NAMALWA (cell line): Measurements from ENCODE around the gene SZT2.
"Not testable (repeated sequence)": the region's sequence is repeated elsewhere in the genome, so short reads cannot be mapped to it uniquely, and the experiment has no call there.

ENCODE experiments used
- DNase-seq: peaks from one replicate; pipeline ENCODE4 v3.0.0-alpha.2; 2015; ENCODE audit warnings: low spot score

The SZT2 gene

DNA sequence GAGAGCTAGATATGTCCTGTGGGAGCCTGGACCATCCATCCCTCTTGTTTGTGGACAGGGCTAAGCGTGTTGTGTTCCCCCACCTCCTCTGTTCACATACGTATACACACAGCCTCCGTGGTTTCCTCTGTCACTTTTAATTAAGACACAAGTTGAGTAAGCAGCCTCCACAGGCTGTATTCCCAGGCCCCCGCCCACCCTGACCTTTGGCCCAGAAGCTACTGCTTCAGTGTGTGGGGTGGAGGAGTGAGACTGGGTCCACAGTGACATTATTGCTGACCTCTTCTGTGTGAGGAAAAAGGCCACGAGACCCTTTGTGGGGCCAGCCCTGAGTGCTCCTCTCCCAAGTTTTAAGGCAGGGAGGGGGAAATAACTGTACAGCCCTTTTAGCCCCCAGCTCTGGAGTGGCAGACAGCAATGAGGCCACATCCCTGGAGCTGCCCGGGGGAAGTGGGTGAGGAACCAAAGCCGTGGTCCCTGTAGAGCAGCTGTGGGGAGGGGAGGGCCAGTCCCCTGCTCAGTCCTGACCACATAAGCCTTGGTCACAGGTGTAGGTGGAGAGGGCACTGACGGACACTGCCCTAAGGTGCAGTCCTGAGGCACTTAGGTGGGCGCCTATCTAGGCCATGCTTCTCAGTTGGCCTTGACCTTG is 26.3 kb upstream of the SZT2 start:
- DNase-seq: no peak

DNA sequence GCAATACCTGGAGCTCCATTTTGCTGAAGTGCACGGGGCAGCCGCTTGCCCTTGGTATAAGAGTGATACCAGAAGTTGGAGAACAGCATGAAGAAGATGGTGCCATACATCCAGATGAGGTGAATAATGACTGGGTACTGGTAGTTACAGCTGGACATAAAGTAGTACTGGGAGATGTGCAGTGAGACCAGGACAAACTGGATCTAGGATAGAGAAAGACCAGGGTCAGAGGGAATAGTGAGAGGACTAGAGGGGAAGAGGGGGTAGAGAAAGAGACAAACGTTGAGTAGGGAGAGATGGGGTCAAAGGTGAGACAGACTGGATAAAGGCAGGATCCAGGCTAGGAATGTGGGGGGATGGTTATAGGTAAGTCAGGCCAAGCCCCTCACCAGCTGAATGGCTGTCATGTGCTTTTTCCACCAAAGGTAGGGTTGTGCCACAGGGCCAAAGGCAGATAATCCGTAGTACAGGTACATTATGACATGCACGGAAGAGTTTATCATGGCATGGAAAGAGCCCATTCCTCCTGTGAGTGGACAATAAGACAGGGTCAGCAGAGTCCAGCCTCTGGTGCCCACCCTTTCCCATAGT is 25.7 kb upstream of the SZT2 start:
- no peak for DNase-seq

DNA sequence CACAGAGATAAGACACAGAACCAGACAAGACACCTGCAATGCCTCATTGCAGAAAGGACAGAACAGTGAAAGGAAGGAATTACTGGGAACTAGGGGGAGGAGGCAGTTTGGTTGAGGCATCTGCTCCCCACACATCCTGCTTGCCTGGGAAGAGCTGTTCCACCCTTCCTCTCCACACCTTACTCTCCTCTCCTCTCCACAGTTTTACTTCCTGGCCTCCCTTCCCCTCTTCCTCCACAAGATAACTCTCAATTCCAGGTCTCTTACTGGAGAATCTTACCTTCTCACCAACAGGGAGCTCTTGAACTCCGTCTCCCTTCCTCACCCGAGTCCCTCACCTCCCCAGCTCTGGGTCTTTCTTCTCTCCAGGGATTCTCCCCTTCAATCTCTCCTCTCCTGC is 24.0 kb upstream of the SZT2 start:
- no peak for DNase-seq

DNA sequence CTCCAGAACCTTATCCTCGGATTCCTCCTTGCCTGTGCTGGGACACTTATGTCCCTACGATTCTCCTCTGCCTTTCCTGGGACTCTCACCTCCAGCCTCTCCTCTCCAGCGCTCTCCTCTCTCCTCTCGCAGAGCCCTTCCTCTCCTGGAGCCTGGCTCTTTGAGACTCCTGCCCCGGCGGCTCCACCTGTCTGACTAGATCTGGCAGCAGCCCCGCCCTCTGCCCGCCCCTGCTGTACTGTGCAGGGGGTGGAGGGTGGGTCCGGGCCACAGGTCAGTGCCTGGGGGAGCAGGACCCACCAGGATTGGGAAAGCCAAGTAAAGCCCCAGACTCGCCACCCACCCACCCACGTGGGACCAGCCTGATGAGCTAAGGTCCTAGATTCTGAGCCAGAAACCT is 23.5 kb upstream of the SZT2 start:
- no peak for DNase-seq

DNA sequence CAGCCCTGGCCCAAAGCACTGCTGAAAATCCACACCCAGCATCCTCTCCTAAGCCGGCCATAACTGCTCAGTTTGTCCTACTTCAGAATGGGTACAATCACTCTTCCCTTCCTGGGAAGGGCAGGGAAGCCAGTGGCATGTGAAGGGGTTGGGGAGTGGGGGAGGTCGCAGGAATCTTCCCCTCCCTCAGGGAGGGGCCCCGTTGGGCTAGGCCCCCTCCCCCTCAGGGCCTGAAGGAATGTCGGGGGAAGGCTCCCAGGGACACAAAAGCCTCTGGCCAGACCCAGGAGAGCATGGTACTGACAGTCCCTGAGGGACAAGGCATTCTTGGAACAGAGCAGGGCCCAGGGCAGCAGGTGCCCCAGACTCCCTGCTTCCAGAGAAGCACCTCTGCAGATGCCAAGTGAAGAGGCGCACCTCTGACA is 23.1 kb upstream of the SZT2 start:
- no peak for DNase-seq

DNA sequence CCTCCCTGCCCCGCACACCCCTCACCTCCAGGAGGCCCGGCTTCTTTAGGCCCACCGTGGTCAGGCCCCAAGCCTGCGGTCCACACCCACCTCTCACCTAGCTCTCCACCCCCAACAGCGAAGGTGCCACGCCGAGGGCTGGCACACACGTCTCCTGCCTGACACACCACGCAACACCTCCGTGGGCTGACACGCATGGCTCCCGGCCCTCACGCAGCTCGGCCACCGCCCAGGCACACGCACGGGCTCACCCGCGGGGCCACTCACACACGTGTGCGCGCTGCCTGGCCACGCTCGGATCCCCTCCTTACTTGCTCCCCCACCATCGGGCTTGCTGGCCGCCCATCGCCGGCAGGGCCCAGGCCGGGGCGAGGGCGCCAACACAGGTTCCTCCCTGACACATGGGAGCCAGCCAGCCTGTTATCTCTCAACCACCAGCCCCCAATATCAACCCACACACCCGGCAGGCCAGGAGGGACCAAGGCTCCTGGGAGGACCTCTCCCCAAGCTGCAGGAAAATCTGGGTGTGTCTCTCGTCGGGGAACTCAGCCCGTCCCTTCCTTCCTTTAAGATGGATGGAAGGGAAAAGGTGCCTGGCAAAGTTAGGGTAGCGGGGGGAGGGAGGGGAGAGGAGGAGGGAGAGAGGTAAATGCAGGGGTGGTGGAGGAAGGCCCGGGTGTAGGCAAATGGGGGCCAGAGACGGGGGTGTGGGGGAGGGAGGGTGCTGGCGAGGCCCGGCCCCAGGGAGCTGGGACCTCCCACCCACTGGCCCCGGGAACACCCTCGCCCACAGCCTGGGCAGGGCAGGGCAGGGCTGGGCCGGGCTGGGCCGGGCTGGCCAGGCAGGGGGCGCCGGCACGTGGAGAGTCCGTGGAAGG is 22.4 kb upstream of the SZT2 start:
- DNase-seq: peak; percentile 54

DNA sequence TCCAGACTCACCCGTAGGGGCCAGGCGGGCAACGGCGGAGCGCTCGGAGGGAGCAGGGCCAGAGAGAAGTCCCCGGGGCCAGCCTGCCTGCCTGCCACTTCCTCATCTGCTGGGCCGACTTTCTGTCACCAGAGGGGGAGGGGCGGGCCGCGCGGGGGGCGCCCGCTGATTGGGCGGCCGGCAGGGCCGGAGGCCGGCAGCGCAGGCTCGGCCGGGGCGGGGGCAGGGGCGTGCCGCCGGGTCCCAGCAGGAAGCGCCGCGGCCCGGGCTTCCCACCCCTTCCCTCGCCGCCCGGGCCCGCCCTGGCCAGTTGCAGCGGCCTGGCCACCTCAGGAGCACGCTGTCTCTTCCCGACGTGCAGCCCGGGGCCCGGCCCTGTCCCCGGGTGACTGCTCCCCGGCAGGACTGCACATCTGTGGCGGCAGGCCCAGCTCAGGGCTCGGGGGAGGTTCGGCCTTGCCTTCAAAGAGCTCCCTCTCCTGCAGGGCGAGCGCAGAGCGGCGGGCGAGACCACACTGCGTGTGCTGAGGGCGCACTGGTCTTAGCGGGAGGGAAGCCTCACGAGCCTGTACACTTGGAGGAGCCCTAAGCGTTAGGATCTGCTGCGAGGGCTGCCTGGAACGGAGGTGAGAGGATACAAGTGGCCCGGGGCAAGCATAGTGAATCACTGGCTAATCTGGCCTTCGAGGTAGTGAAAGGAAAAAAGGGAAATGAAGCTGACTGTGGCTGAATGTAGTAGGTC is 21.6 kb upstream of the SZT2 start, which contains the start of gene ELOVL1:
Gene ELOVL1, minus strand, starts transcription at position 108 of the 742 bp plus-strand sequence. CDS start 2,402 bp downstream, outside the sequence.
- peak; percentile 91 for DNase-seq

DNA sequence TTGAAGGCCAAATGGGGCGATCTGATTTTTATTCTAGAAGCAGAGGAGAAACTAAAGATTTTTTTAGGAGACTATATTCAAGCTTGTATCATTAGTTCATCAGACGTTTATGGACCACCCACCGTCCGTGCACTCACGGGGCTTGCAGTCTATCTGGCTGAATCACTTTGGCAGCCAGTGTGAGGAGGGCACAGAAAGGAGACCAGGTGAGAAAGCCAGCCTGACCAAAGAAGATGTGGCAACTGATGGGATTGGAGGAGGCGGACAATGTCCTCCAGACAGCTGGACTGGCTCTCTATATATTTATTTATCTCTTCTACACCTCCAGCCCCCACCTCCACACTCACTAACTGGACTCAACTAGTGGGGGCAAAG is 21.1 kb upstream of the SZT2 start:
- DNase-seq: no peak

DNA sequence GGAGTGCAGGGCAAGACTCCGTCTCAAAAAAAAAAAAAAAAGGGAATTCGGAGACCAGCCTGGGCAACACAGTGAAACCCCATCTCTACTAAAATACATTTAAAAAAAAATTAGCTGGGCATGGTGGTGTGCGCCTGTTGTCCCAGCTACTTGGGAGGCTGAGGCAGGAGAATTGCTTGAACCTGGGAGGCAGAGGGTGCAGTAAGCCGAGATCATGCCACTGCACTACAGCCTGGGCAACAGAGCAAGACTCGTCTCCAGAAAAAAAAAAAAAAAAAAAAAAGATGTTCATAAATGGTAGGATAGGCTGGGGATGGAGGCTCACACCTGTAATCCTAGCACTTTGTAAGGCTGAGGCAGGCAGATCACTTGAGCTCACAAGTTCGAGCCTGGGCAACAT is 19.9 kb upstream of the SZT2 start:
- not testable (repeated sequence) for DNase-seq

DNA sequence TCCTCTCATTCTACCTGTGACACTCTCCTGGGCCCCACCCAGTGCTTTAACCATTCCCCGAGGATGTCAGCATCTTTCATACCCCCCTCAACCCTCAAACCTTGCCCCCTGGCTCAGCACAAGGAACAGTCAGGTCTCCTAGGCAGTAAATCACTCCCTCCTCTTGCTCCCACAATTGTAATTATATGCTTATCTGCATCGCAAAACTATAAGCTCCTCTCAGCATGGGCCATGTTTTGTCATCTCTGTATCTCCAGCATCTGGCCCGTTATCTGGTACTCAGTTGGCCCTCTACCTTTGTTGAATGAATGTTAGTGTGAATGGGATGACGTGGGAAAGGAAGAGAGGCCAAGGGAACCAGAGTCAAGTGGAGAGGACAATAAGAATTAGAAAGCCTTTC is 19.1 kb upstream of the SZT2 start:
- DNase-seq: no peak

DNA sequence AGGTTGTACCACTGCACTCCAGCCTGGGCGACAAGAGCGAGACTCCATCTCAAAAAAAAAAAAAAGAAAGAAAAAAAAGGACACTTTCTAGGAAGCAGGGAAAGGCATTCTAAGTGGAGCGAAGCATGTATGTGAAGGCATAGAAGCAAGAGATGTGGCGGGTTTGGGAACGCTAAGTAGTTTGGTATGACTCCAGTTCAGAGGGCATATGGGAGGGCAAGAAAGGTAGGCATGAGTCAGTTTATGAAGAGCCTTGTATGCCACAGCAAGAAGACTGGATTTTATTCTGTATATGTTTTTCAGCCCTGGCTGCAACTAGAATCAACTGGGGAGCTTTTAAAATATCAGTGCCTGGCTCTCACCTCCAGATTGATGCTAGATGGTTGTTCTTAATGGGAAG is 17.5 kb upstream of the SZT2 start:
- no peak for DNase-seq

DNA sequence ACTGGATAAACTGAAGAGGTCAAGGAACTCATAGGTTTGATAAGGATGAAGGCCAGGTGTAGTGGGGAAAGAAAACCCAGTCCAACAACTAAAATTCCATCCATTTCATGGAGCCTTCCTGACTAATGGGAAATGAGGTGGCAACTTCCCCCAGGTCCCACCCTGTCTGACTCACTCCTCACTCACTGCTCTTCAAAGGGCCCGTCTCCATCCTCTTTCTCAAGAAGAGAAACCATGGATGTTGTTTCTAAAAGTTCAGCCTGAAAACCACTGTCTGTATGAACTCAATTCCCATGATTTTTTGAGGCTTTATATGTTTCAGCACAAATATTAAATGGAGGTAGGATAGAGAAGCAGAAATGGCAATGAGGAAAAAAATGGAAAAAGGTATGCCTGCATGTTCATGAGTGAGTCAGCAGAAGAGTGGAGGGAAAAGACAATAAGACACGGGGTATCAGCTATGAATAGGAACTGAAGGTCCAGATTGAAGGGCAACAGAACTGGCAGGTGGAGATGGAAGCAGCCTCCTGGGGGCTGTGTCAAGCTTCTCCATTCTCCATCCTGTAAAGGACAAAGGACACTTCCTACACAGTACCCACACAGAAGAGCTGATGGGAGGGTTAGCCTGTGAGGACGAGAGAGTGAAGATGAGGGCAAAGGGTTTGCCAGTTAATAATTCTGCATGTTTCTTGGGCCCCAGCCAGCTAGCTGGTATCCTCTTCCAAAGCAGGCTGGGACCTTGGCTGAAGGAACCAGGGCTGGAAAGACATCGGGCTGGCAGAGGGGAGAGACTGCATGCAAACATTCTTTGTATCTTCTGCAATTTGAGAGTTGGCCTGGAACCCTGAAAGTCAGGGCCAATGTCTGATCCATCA is 16.4 kb upstream of the SZT2 start:
- DNase-seq: no peak

DNA sequence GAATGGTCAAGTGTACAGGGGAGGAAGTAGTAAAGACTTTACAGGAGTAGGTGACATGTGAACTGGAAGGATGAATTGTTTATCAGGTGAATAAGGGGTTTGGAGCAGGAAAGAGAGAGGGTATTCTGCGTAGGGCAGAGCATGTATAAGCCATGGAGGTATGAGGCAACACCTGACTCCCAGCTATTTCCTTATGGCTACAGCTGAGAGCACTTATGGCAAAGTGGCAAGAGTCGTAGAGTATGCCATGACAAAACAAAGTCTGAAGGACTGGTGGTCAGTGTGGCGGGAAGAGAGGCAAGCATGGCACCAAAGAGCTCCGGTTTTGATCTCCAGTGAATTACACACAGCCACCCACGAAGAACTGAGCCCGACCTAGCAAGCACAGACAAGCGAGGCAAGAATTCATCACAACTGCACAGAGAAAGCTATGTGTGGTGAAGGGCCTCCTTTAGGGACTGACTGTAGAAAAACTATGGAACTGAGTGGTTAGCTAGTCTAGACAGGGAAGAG is 12.9 kb upstream of the SZT2 start:
- DNase-seq: no peak

DNA sequence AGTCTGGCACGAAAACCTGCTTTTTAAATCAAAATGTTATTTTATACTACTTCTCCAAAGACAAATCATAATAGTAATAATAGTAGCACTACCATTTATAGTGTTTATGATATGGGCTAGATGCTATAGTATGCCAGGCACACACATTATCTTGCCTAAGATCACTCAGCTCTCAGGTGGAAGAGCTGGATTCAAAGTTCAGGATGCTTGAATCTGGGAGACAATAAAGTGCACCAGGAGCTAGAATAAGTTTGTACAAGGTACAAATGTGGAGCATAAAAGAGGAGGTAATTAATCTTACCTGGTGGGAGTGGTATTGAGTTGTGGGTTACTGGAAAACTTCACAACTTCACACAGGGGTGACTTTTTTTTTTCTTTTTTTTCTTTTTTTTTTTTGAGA is 11.9 kb upstream of the SZT2 start:
- no peak for DNase-seq

DNA sequence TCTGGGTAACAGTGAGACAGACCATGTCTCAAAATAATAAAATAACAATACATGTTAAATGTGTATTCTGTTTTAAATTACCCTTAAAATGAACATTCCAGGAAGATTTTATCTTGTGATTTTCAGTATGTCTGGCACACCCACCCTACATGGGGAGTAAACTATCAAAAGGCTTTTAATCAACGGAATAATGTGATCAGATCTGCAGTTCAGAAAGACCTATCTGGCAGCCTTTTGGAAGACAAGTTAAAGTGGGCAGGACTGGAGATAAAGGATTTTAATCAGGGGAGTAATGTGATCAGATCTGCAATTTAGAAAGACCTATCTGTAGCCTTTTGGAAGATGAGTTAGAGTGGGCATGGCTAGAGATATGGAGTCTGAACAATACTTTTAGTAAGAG is 10.2 kb upstream of the SZT2 start:
- DNase-seq: no peak

DNA sequence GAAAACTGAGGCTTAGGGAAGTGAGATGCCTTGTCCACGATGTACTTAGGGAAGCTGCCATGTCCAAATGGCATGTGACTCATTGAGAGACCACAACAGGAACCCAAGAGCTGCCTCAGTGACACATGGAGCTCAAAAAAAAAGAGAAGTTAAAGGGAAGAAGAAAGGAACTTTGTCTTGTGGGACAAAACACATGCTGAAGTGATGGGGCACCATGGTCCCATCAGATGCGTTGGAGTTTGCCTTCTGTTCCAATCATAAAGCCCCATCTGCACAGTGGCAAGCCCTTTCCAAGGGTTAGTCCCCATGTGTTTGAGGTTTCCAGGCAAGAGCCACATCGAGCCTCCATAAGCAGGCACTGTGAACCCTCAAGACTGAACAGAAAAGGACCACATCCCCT is 8.1 kb upstream of the SZT2 start:
- no peak for DNase-seq

DNA sequence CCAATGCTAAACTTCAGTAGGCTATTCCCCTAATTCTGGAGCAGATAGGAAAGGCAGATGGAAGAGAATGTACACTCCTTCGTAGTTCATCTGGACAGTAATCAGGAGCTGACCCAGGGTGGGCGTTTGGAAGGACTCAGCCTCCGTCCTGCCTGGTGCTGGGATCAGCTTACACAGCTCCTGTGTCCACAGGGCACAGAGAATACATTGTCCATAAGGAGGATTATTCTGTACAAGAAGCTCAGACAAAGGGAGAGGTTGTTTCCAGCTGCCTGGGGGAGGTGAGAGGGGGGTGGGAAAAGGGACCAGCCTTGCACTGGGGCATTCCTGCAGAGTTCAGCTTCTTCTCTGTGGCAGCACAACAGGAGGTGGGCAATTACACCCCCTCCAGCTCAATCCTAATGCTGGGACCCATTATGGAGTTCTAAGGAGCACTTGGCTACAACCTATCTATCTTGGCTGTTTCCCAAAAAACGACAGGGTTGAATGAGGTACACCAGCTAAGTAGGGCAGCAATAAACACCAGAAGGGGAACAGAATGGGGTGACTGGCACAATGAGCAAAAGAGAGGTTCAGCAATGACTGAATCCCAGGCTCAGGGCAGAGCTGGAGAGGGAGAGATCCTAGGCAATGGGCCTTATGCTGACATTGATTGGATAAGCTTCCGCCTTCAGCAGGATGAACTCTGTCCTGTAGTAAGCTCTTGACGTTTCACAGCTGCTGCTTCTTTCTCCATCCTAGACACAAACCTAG is 7.5 kb upstream of the SZT2 start:
- DNase-seq: no peak

DNA sequence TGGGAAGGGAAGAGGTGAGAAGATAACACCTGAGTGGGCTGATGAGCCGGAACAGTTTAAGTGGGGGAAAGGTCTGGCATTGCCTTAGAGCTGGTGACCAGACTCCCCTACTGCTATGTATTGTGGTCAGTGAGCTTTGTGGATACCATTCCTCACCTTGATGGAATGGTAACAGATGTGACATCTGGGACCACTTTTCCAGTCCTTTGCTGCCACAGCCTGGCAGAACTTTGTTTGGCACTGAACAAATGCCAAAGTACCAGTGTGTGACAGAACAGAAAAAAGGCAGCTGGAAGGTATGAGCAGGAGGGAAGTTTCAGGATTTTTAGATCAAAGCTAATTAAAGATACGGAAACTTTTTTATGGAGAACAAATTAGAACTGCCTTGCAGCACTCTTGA is 6.2 kb upstream of the SZT2 start:
- DNase-seq: no peak

DNA sequence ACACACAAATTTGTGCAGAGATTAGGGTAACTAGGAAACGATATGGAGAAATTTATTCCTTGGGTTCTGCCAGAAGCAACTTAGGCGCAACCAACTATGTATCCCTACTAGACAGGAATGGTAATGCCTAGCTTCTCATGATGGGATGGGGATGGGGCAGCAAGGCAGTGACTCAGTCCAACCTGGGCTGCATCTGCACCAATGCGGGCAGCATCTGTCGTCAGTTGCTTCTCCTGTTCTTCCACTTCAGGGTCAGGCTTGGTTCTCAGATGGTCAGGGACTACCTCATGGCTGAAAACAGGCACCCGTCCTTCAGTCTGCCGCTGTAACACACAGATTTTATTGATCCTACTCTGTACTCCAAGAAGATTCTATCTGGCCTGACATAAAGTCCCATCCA is 3.0 kb upstream of the SZT2 start:
- DNase-seq: no peak

DNA sequence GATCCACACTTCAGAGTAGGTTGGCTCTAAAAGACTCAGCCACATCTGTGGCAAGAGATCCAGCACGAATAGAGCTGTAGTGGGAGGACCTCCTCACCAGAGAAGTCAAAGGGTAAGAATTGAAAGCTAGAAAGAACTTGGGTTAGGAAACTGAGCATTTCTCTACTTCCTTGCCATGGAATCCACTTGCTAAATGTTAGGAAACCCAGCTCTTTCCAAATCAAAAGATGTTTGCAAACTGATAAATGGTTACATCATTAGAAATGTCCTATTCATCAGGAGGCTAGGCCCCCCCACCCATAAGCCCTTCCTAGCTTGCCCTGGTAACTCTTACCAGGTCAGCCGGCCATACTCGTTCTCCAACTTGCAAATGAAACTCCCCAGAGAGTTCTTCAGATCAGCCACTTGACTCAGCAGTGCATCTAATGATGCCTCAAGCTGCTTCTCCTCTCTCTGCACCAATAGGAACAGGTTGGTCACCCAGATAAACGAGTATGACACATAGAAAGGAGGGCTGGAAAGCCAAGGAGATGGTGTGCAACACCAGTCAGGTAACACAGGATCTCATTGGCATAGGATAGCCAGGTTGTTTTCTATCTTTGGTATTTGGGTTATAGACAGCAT is 1.6 kb upstream of the SZT2 start:
- DNase-seq: no peak
